IMR-90 (cell line): ENCODE results near the gene MLKL. TPM values are rescaled to one million over a fixed set of nuclear protein-coding genes. Genes with fewer than 3 reads are reported as not detected.

ENCODE experiments used
- ATAC-seq: fragments of 200-7000 bp; cut with Tn5 transposase; 2 replicates; pipeline ENCODE4 v1.9.1; 2020; ENCODE audit warnings: low read depth, mild to moderate bottlenecking, moderate library complexity
- BruUV-seq: library from RNA; stranded (reverse); fragments of 400-500 nt; replicated peaks from 2 replicates; lab custom pipeline; 2021; lab: Mats Ljungman, UMichigan
- CTCF ChIA-PET: fragments of 300-600 bp; formaldehyde crosslinking; extraction: SDS; loops from one replicate; lab custom pipeline; 2021; ENCODE audit warnings: antibody characterized with exemption; lab: Yijun Ruan, JAX
- POLR2A ChIA-PET: fragments of 300-600 bp; sonication (Branson Sonifier 250); formaldehyde crosslinking; loops from one replicate; lab custom pipeline; 2022; ENCODE audit warnings: antibody characterized with exemption; ENCODE audit not compliant: unreplicated experiment; lab: Charles Lee
- DNase-seq: peaks from one replicate; pipeline ENCODE4 v3.0.0; 2013
- H2AFZ ChIP-seq: replicated peaks from 2 replicates; pipeline ENCODE3; 2013; ENCODE audit warnings: low read length, mild to moderate bottlenecking; ENCODE audit not compliant: poor library complexity
- H2AK5ac ChIP-seq: 2 replicates; pipeline ENCODE4 v1.6.1; 2013; ENCODE audit warnings: low read depth, low read length, inconsistent platforms
- H2AK9ac ChIP-seq: replicated peaks from 2 replicates; pipeline ENCODE3; 2013; ENCODE audit warnings: mild to moderate bottlenecking, low read depth, low read length, moderate library complexity; ENCODE audit not compliant: poor library complexity
- H2BK120ac ChIP-seq: 2 replicates; pipeline ENCODE4 v1.6.1; 2013; ENCODE audit warnings: low read depth, low read length, inconsistent platforms
- H2BK15ac ChIP-seq: 3 replicates; pipeline ENCODE4 v1.6.1; 2013; ENCODE audit warnings: low read depth, low read length, inconsistent platforms
- H2BK20ac ChIP-seq: 2 replicates; pipeline ENCODE4 v1.6.1; 2013; ENCODE audit warnings: low read depth, mild to moderate bottlenecking, inconsistent platforms, low read length, moderate library complexity
- H2BK5ac ChIP-seq: 2 replicates; pipeline ENCODE4 v1.6.1; 2013; ENCODE audit warnings: mild to moderate bottlenecking, low read depth, low read length, inconsistent platforms; ENCODE audit not compliant: poor library complexity, severe bottlenecking
- H3K14ac ChIP-seq: replicated peaks from 2 replicates; pipeline ENCODE4 v1.6.1; 2013; ENCODE audit warnings: low read depth, low read length, inconsistent platforms
- H3K18ac ChIP-seq: 2 replicates; pipeline ENCODE4 v1.6.1; 2013; ENCODE audit warnings: low read depth, low read length, control low read depth
- H3K23ac ChIP-seq: 2 replicates; pipeline ENCODE4 v1.6.1; 2013; ENCODE audit warnings: low read depth, low read length, inconsistent platforms
- H3K27ac ChIP-seq: 2 replicates; pipeline ENCODE4 v1.5.1; 2013; ENCODE audit warnings: mild to moderate bottlenecking, control low read depth, low read length; ENCODE audit not compliant: insufficient read depth
- H3K27me3 ChIP-seq: 2 replicates; pipeline ENCODE4 v1.6.1; 2013; ENCODE audit warnings: low read length; ENCODE audit not compliant: control insufficient read depth, insufficient read depth
- H3K36me3 ChIP-seq: 2 replicates; pipeline ENCODE4 v1.6.1; 2013; ENCODE audit warnings: low read length, mixed read lengths; ENCODE audit not compliant: control insufficient read depth, insufficient read depth
- H3K4ac ChIP-seq: 2 replicates; pipeline ENCODE4 v1.6.1; 2013; ENCODE audit warnings: low read depth, low read length, inconsistent platforms
- H3K4me1 ChIP-seq: 2 replicates; pipeline ENCODE4 v1.6.1; 2013; ENCODE audit warnings: low read length, mixed read lengths; ENCODE audit not compliant: control insufficient read depth, insufficient read depth
- H3K4me2 ChIP-seq: 2 replicates; pipeline ENCODE4 v1.6.1; 2013; ENCODE audit warnings: low read depth, mild to moderate bottlenecking, control low read depth, low read length, moderate library complexity
- H3K4me3 ChIP-seq: 2 replicates; pipeline ENCODE4 v1.5.1; 2013; ENCODE audit warnings: low read depth, mild to moderate bottlenecking, control low read depth, low read length, moderate library complexity; ENCODE audit not compliant: insufficient read depth
- H3K56ac ChIP-seq: 2 replicates; pipeline ENCODE4 v1.6.1; 2013; ENCODE audit warnings: low read length, inconsistent platforms; ENCODE audit not compliant: insufficient read depth; ENCODE audit errors: extremely low read depth
- H3K79me1 ChIP-seq, 2 experiments: 2 replicates each; pipeline ENCODE4 v1.6.1; 2013; ENCODE audit warnings: low read length in 2 of 2, inconsistent platforms in 1 of 2, low read depth in 1 of 2
- H3K9ac ChIP-seq: 2 replicates; pipeline ENCODE4 v1.6.1; 2013; ENCODE audit warnings: low read depth, low read length, control low read depth
- H3K9me1 ChIP-seq: 2 replicates; pipeline ENCODE4 v1.6.1; 2013; ENCODE audit warnings: low read length, inconsistent platforms; ENCODE audit not compliant: insufficient read depth
- H3K9me3 ChIP-seq: 2 replicates; pipeline ENCODE4 v1.6.1; 2013; ENCODE audit warnings: low read length; ENCODE audit not compliant: control insufficient read depth, insufficient read depth
- H4K20me1 ChIP-seq: 2 replicates; pipeline ENCODE4 v1.6.1; 2013; ENCODE audit warnings: low read length, inconsistent platforms; ENCODE audit not compliant: insufficient read depth
- H4K5ac ChIP-seq: 2 replicates; pipeline ENCODE4 v1.6.1; 2013; ENCODE audit warnings: mild to moderate bottlenecking, low read depth, low read length, control low read depth
- H4K8ac ChIP-seq, 2 experiments: 2 replicates each; pipeline ENCODE4 v1.6.1; 2013; ENCODE audit warnings: low read depth in 2 of 2, low read length in 2 of 2, control low read depth in 1 of 2, inconsistent platforms in 1 of 2
- H4K91ac ChIP-seq: 2 replicates; pipeline ENCODE4 v1.6.1; 2013; ENCODE audit warnings: low read depth, low read length, inconsistent platforms; ENCODE audit not compliant: insufficient read depth
- BHLHE40 ChIP-seq: fragments of 150-350 bp; IDR thresholded peaks from 2 replicates; pipeline ENCODE4 v1.6.1; 2016; ENCODE audit warnings: mild to moderate bottlenecking, low read depth, low read length
- CEBPB ChIP-seq: IDR thresholded peaks from 2 replicates; pipeline ENCODE4 v1.6.1; 2012; ENCODE audit warnings: low read depth, low read length, improper control_type of control experiment
- CHD1 ChIP-seq: IDR thresholded peaks from 2 replicates; pipeline ENCODE4 v1.6.1; 2012; ENCODE audit warnings: low read depth, low read length, improper control_type of control experiment
- FOS ChIP-seq: fragments of 150-350 bp; IDR thresholded peaks from 2 replicates; pipeline ENCODE4 v1.6.1; 2016; ENCODE audit warnings: low read depth, low read length
- MAFK ChIP-seq: IDR thresholded peaks from 2 replicates; pipeline ENCODE4 v1.6.1; 2012; ENCODE audit warnings: low read depth, low read length, improper control_type of control experiment
- MAZ ChIP-seq: IDR thresholded peaks from 2 replicates; pipeline ENCODE4 v1.6.1; 2012; ENCODE audit warnings: low read depth, mild to moderate bottlenecking, low read length, improper control_type of control experiment, moderate library complexity, borderline replicate concordance
- MXI1 ChIP-seq: IDR thresholded peaks from 2 replicates; pipeline ENCODE4 v1.6.1; 2012; ENCODE audit warnings: low read depth, mild to moderate bottlenecking, low read length, moderate library complexity, borderline replicate concordance
- NFE2L2 ChIP-seq: fragments of 150-350 bp; IDR thresholded peaks from 2 replicates; pipeline ENCODE4 v1.6.1; 2016; ENCODE audit warnings: low read depth, mild to moderate bottlenecking, low read length
- POLR2A ChIP-seq: IDR thresholded peaks from 2 replicates; pipeline ENCODE4 v1.6.1; 2012; ENCODE audit warnings: mild to moderate bottlenecking, low read depth, low read length
- RAD21 ChIP-seq: IDR thresholded peaks from 2 replicates; pipeline ENCODE4 v1.6.1; 2012; ENCODE audit warnings: low read length, improper control_type of control experiment
- RCOR1 ChIP-seq: IDR thresholded peaks from 2 replicates; pipeline ENCODE4 v1.6.1; 2012; ENCODE audit warnings: mild to moderate bottlenecking, low read length, improper control_type of control experiment; ENCODE audit not compliant: insufficient replicate concordance
- SMC3 ChIP-seq: fragments of 150-350 bp; IDR thresholded peaks from 2 replicates; pipeline ENCODE4 v1.6.1; 2016; ENCODE audit warnings: low read depth, mild to moderate bottlenecking, antibody characterized with exemption, low read length, moderate library complexity
- WGBS, 2 experiments: methylation state at CpG; one replicate each; pipeline versions ENCODE4 v1.1.5 to v1.1.7; 2013; ENCODE audit warnings: missing lambda C conversion rate in 2 of 2; ENCODE audit not compliant: insufficient read length in 1 of 2; ENCODE audit errors: extremely low coverage in 2 of 2; 5-methylcytosine and 5-hydroxymethylcytosine counted together
- dilution Hi-C: fragments of 300-500 bp; cut with HindIII; formaldehyde crosslinking; loops from one replicate; pipeline ENCODE4 v1.14.3; 2018; ENCODE audit warnings: low sequenced_read_pairs; ENCODE audit not compliant: unreplicated experiment
- in situ Hi-C: fragments of 300-500 bp; cut with MboI; formaldehyde crosslinking; loops from 3 replicates; pipeline ENCODE4 v1.14.3; 2019; ENCODE audit warnings: low sequenced_read_pairs, inconsistent platforms, mixed read lengths
- intact Hi-C: fragments of 100-400 bp; cut with micrococcal nuclease; formaldehyde crosslinking; loops from 2 replicates; pipeline ENCODE4 v1.10.0; 2022
- polyA plus RNA-seq, 3 experiments: library from polyadenylated mRNA; depleted of rRNA; stranded (reverse); fragments of >200 nt; gene quantifications; 2 replicates each; pipeline ENCODE4 v1.2.3, GENCODE V29; 2012; ENCODE audit warnings: low replicate concordance in 1 of 3
- total RNA-seq: library from RNA; depleted of rRNA; stranded (reverse); fragments of >200 nt; gene quantifications from 2 replicates; pipeline ENCODE4 v1.2.3, GENCODE V29; 2012
- TF ChIP-seq, protein P1 (sequence below): fragments of 150-350 bp; IDR thresholded peaks from 2 replicates; pipeline ENCODE4 v1.6.1; 2016; ENCODE audit warnings: low read depth, mild to moderate bottlenecking, low read length, moderate library complexity, borderline replicate concordance
- TF ChIP-seq, protein P2 (sequence below): conservative IDR thresholded peaks from 2 replicates; pipeline ENCODE4 v1.5.1; 2012; ENCODE audit warnings: mild to moderate bottlenecking, low read depth, low read length, improper control_type of control experiment
- TF ChIP-seq, protein P3 (sequence below): fragments of 150-350 bp; IDR thresholded peaks from 2 replicates; pipeline ENCODE4 v1.6.1; 2017; ENCODE audit warnings: mild to moderate bottlenecking, antibody characterized with exemption, low read length, low read depth

Gene MLKL
- total and polyA plus RNA-seq, 2 of the 4 experiments (the other 2 are of a cell fraction): 3.6 to 4.5 TPM

DNA sequence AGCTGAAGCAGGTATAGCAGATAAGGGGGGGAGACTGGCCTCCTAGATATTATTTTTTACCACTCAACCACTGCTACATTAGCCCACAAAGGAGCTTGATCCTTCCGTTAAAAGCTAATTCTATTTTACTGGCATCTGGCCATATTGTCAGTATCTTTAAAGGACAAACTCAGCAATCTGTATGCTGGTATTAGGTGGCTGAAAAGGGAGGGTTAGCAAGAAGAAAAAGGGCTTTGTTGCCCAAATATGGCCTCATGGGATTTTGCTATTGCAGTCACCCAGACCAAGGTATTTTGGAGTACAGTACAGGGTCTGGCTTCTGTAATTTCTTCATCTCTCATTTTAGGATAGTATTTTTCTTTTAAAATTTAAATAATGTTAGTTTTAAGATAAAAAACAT lies 48.4 kb downstream of the MLKL start:
- peaks cover 24% of the 10 kb centered on the region for H4K20me1 ChIP-seq
- no peak overlapping the region for H4K91ac ChIP-seq
- peaks cover 4% of the 10 kb centered on the region; the same call in 1 of the 2 replicates for H3K9me1 ChIP-seq
- H3K23ac ChIP-seq: no peak overlapping the region
- intact Hi-C loops: no loop called here
- no peak overlapping the region for H3K18ac ChIP-seq
- no peak overlapping the region for H3K4ac ChIP-seq
- no peak overlapping the region for H2BK15ac ChIP-seq
- no CpG with 5 or more reads among the region's 1 CpG for WGBS, 2 experiments
- H3K4me3 ChIP-seq: no peak overlapping the region
- no peak overlapping the region for H3K27ac ChIP-seq
- DNase-seq: no peak
- no peak overlapping the region for H2AK5ac ChIP-seq
- ChIA-PET CTCF (interaction anchor here (0.6 to 1.2 kb wide), 4 partner anchors 13 to 185 kb away, joined by 3 to 6 read pairs (median 4); no protein-coding TSS in a partner anchor), POLR2A (no interaction called here)
- BruUV-seq: no TSS peak
- no peak for TF ChIP-seq MAZ
- no peak for TF ChIP-seq CHD1
- no peak for TF ChIP-seq BHLHE40
- TF ChIP-seq RAD21: no peak
- no peak for TF ChIP-seq MAFK
- no peak for TF ChIP-seq FOS
- TF ChIP-seq, protein P1, sequence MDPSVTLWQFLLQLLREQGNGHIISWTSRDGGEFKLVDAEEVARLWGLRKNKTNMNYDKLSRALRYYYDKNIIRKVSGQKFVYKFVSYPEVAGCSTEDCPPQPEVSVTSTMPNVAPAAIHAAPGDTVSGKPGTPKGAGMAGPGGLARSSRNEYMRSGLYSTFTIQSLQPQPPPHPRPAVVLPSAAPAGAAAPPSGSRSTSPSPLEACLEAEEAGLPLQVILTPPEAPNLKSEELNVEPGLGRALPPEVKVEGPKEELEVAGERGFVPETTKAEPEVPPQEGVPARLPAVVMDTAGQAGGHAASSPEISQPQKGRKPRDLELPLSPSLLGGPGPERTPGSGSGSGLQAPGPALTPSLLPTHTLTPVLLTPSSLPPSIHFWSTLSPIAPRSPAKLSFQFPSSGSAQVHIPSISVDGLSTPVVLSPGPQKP: no peak
- TF ChIP-seq, protein P2, sequence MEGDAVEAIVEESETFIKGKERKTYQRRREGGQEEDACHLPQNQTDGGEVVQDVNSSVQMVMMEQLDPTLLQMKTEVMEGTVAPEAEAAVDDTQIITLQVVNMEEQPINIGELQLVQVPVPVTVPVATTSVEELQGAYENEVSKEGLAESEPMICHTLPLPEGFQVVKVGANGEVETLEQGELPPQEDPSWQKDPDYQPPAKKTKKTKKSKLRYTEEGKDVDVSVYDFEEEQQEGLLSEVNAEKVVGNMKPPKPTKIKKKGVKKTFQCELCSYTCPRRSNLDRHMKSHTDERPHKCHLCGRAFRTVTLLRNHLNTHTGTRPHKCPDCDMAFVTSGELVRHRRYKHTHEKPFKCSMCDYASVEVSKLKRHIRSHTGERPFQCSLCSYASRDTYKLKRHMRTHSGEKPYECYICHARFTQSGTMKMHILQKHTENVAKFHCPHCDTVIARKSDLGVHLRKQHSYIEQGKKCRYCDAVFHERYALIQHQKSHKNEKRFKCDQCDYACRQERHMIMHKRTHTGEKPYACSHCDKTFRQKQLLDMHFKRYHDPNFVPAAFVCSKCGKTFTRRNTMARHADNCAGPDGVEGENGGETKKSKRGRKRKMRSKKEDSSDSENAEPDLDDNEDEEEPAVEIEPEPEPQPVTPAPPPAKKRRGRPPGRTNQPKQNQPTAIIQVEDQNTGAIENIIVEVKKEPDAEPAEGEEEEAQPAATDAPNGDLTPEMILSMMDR: no peak
- TF ChIP-seq MXI1: no peak
- TF ChIP-seq, protein P3, sequence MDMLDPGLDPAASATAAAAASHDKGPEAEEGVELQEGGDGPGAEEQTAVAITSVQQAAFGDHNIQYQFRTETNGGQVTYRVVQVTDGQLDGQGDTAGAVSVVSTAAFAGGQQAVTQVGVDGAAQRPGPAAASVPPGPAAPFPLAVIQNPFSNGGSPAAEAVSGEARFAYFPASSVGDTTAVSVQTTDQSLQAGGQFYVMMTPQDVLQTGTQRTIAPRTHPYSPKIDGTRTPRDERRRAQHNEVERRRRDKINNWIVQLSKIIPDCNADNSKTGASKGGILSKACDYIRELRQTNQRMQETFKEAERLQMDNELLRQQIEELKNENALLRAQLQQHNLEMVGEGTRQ: no peak
- no peak for TF ChIP-seq CEBPB
- TF ChIP-seq POLR2A: no peak
- no peak for TF ChIP-seq RCOR1
- TF ChIP-seq SMC3: no peak
- TF ChIP-seq NFE2L2: no peak
- H2AK9ac ChIP-seq: no peak overlapping the region
- H3K4me2 ChIP-seq: no peak overlapping the region
- no peak overlapping the region for H2BK5ac ChIP-seq
- H2AFZ ChIP-seq: no peak overlapping the region
- H3K79me1 ChIP-seq: peaks cover 27 to 53% of the 10 kb centered on the region in 2 experiments
- H2BK120ac ChIP-seq: no peak overlapping the region
- no peak overlapping the region for H4K5ac ChIP-seq
- peaks cover 27% of the 10 kb centered on the region for H3K36me3 ChIP-seq
- no peak overlapping the region for H3K14ac ChIP-seq
- H3K4me1 ChIP-seq: peaks cover 2% of the 10 kb centered on the region
- in situ Hi-C loops: no loop called here
- H3K27me3 ChIP-seq: no peaks in the 10 kb centered on the region
- no peak overlapping the region for H3K56ac ChIP-seq
- dilution Hi-C loops: no loop called here
- H4K8ac ChIP-seq: no peak overlapping the region
- H3K9ac ChIP-seq: no peak overlapping the region
- no peaks in the 10 kb centered on the region for H3K9me3 ChIP-seq
- no peak overlapping the region for H2BK20ac ChIP-seq
- no peak for ATAC-seq
